Upper lobe of left lung (tissue), 4 donors: ENCODE results near the gene ADCY3.

Source experiments
- EP300 ChIP-seq, 4 donors: sonication (generic); formaldehyde crosslinking; IDR thresholded peaks; one replicate each; pipeline ENCODE4 v1.5.1; 2017; ENCODE audit warnings: antibody characterized with exemption in 4 of 4, control low read depth in 2 of 4
- POLR2A ChIP-seq, 4 donors: fragments of 450-650 bp; IDR thresholded peaks; one replicate each; pipeline ENCODE4 v1.5.1; 2016 to 2017; ENCODE audit warnings: antibody characterized with exemption in 4 of 4, mild to moderate bottlenecking in 2 of 4

DNA sequence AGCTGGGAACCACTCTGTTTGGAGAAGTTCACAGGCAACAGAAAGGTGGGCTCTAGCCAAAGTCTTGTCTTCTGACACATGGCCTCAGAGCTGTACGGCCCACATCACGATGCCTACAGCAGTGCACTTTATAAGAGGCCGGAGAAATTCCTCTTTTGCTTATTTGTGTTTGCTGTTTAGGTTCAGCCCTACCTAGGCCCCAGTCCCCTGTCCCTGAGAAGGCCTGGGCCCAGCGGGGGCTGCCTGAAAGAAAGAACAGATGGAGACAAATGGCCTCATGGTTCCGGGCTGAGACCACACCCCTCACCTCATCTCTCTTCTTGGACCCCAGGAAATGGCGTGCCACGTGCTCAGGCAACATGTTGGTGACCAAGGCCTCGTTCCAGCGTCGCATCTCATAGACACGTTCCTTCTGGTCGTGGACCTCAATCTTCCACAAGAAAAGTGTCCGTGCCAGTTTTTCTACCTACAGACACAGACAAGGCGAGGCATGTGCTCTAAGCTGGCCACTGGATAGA is 95.9 kb downstream of the ADCY3 start:
- no peak for TF ChIP-seq POLR2A (IDR thresholded peaks at IDR 0.05)
- TF ChIP-seq EP300 (IDR thresholded peaks at IDR 0.05): no peak
